Mesenchymal stem cell (in vitro differentiated cells and primary cell): ENCODE data around the gene CCDC197.
A peak's percentile ranks its signal among the peaks of the same experiment; 100 is the strongest.

ENCODE experiments used
- DNase-seq: peaks from one replicate; pipeline ENCODE4 v3.0.0-alpha.2; 2013
- H2AFZ ChIP-seq: one replicate; pipeline ENCODE4 v1.6.1; 2013; ENCODE audit warnings: low read depth, mild to moderate bottlenecking, control low read depth, inconsistent platforms, low read length, moderate library complexity
- H2AK5ac ChIP-seq: 2 replicates; pipeline ENCODE4 v1.6.1; 2013; ENCODE audit warnings: low read length, moderate library complexity, mild to moderate bottlenecking, inconsistent platforms; ENCODE audit not compliant: severe bottlenecking
- H2BK120ac ChIP-seq: one replicate; pipeline ENCODE4 v1.6.1; 2013; ENCODE audit warnings: low read depth, mild to moderate bottlenecking, inconsistent platforms, low read length, moderate library complexity
- H2BK12ac ChIP-seq, 2 experiments: one replicate each; pipeline ENCODE4 v1.6.1; 2013; ENCODE audit warnings: inconsistent platforms in 2 of 2, low read length in 2 of 2, mild to moderate bottlenecking in 2 of 2, moderate library complexity in 2 of 2, control low read depth in 1 of 2
- H2BK15ac ChIP-seq: one replicate; pipeline ENCODE4 v1.6.1; 2013; ENCODE audit warnings: mild to moderate bottlenecking, low read depth, inconsistent platforms; ENCODE audit not compliant: poor library complexity, severe bottlenecking
- H2BK5ac ChIP-seq: 2 replicates; pipeline ENCODE4 v1.6.1; 2013; ENCODE audit warnings: low read depth, mild to moderate bottlenecking, low read length, control low read depth, inconsistent platforms; ENCODE audit not compliant: poor library complexity, severe bottlenecking
- H3K14ac ChIP-seq, 2 experiments: one replicate each; pipeline ENCODE4 v1.6.1; 2013; ENCODE audit warnings: inconsistent platforms in 2 of 2, low read length in 2 of 2, control low read depth in 1 of 2, mild to moderate bottlenecking in 1 of 2, moderate library complexity in 1 of 2
- H3K18ac ChIP-seq, 2 experiments: one replicate each; pipeline ENCODE4 v1.6.1; 2013; ENCODE audit warnings: inconsistent platforms in 2 of 2, low read length in 2 of 2, control low read depth in 1 of 2, low read depth in 1 of 2, mild to moderate bottlenecking in 1 of 2
- H3K23ac ChIP-seq, 2 experiments: one replicate each; pipeline ENCODE4 v1.6.1; 2013; ENCODE audit warnings: inconsistent platforms in 2 of 2, low read length in 2 of 2, mild to moderate bottlenecking in 2 of 2, moderate library complexity in 2 of 2, control low read depth in 1 of 2
- H3K27ac ChIP-seq: 2 replicates; pipeline ENCODE4 v1.5.1; 2013; ENCODE audit warnings: mild to moderate bottlenecking, moderate library complexity, low read length, control low read depth, inconsistent platforms; ENCODE audit not compliant: poor library complexity, severe bottlenecking
- H3K27me3 ChIP-seq, 2 experiments: 2 replicates each; pipeline versions ENCODE4 v1.6.1 to v1.7.0; 2013; ENCODE audit warnings: low read length in 2 of 2, mild to moderate bottlenecking in 2 of 2, moderate library complexity in 2 of 2, control low read depth in 1 of 2, inconsistent platforms in 1 of 2; ENCODE audit not compliant: control insufficient read depth in 1 of 2, insufficient read depth in 1 of 2
- H3K36me3 ChIP-seq, 2 experiments: 2 replicates each; pipeline versions ENCODE4 v1.6.1 to v1.7.0; 2013; ENCODE audit warnings: low read length in 2 of 2, control low read depth in 1 of 2, inconsistent platforms in 1 of 2, low read depth in 1 of 2, mild to moderate bottlenecking in 1 of 2; ENCODE audit not compliant: insufficient read depth in 2 of 2, control insufficient read depth in 1 of 2
- H3K4ac ChIP-seq, 2 experiments: one replicate each; pipeline ENCODE4 v1.6.1; 2013; ENCODE audit warnings: inconsistent platforms in 2 of 2, low read length in 2 of 2, mild to moderate bottlenecking in 2 of 2, moderate library complexity in 2 of 2, control low read depth in 1 of 2, low read depth in 1 of 2
- H3K4me1 ChIP-seq: 2 replicates; pipeline ENCODE4 v1.6.1; 2013; ENCODE audit warnings: low read depth, low read length, control low read depth; ENCODE audit not compliant: control insufficient read depth, insufficient read depth
- H3K4me2 ChIP-seq: 2 replicates; pipeline ENCODE4 v1.6.1; 2013; ENCODE audit warnings: low read length, mild to moderate bottlenecking, inconsistent platforms; ENCODE audit not compliant: poor library complexity, severe bottlenecking
- H3K4me3 ChIP-seq, 2 experiments: 2 replicates each; pipeline versions ENCODE4 v1.5.1 to v1.7.0; 2013; ENCODE audit warnings: low read length in 2 of 2, mild to moderate bottlenecking in 2 of 2, control low read depth in 1 of 2, low read depth in 1 of 2; ENCODE audit not compliant: insufficient read depth in 1 of 2
- H3K79me1 ChIP-seq: replicated peaks from 2 replicates; pipeline ENCODE4 v1.6.1; 2013; ENCODE audit warnings: mild to moderate bottlenecking, control low read depth, low read length, inconsistent platforms; ENCODE audit not compliant: poor library complexity, severe bottlenecking
- H3K9ac ChIP-seq: 2 replicates; pipeline ENCODE4 v1.7.0; 2013; ENCODE audit warnings: mild to moderate bottlenecking, low read length, moderate library complexity
- H3K9me3 ChIP-seq: 2 replicates; pipeline ENCODE4 v1.7.0; 2013; ENCODE audit warnings: mild to moderate bottlenecking, low read length; ENCODE audit not compliant: control insufficient read depth
- H4K8ac ChIP-seq: one replicate; pipeline ENCODE4 v1.6.1; 2013; ENCODE audit warnings: inconsistent platforms, mild to moderate bottlenecking, low read length, moderate library complexity
- H4K91ac ChIP-seq: one replicate; pipeline ENCODE4 v1.6.1; 2013; ENCODE audit warnings: mild to moderate bottlenecking, low read length, inconsistent platforms
- WGBS: methylation state at CpG from one replicate; pipeline ENCODE4 v1.1.7; 2013; ENCODE audit warnings: mixed read lengths; 5-methylcytosine and 5-hydroxymethylcytosine counted together

Gene CCDC197

DNA sequence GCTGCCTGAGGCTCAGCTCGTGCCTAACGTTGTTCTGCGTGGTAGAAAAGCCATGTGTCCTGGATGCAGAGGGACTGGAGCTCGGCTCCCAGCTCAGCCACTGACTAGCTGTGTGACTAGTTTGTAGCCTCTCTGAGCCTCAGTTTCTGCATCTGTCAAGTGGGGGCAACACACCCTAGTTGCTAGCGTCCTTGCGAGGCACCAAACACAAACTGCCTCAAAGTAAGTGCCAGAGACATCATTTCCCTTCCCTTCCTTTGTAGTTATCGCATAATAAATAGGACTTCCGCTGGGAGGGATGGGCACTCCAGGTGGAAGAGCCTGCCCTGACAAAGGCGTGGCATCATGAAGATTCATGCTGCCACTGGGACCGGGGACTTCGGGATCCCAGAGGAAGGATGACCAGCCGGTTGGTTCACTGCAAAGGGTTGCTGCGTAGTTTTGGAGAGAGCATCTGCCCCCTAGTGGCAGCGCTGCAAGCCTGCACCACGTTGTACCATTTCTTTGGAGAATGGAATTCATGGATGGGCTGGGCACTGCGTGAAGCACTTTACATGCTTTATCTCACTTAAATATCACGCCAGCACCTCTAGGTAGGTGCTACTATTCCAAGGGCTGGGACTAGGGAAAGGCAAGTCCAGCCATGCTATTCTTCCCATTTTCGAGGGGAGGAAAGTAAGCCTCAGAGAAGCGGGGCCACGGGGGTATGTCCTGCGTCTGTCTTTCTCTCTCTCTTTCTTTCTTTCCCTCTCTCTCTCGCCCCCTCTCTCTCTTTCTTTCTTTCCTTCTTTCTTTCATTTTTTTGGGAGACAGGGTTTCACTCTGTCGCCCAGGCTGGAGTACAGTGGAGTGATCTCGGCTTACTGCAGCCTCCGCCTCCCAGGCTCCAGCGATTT lies 4.6 kb downstream of the CCDC197 start:
- H3K27ac ChIP-seq: no peak overlapping the region
- H3K9me3 ChIP-seq: no peaks in the 10 kb centered on the region
- no peak overlapping the region for H2BK12ac ChIP-seq
- no peak overlapping the region for H3K14ac ChIP-seq
- peaks cover 5% of the 10 kb centered on the region for H3K4me1 ChIP-seq
- no peak overlapping the region for H3K4ac ChIP-seq
- H2AFZ ChIP-seq: no peak overlapping the region
- H3K27me3 ChIP-seq: peaks cover 19 to 62% of the 10 kb centered on the region in 2 experiments
- no peak overlapping the region for H2BK120ac ChIP-seq
- no peak overlapping the region for H3K4me2 ChIP-seq
- no peak overlapping the region for H2BK15ac ChIP-seq
- no peak overlapping the region for H2AK5ac ChIP-seq
- H2BK5ac ChIP-seq: no peak overlapping the region
- peak; percentile 62 for DNase-seq
- H3K4me3 ChIP-seq: no peak overlapping the region
- H3K79me1 ChIP-seq: no peaks in the 10 kb centered on the region
- WGBS: 51% methylated on average over 26 of the region's 26 CpGs
- H3K36me3 ChIP-seq: no peaks in the 10 kb centered on the region
- H4K91ac ChIP-seq: no peak overlapping the region
- H3K9ac ChIP-seq: no peak overlapping the region
- no peak overlapping the region for H3K18ac ChIP-seq
- H3K23ac ChIP-seq: no peak overlapping the region
- H4K8ac ChIP-seq: no peak overlapping the region

DNA sequence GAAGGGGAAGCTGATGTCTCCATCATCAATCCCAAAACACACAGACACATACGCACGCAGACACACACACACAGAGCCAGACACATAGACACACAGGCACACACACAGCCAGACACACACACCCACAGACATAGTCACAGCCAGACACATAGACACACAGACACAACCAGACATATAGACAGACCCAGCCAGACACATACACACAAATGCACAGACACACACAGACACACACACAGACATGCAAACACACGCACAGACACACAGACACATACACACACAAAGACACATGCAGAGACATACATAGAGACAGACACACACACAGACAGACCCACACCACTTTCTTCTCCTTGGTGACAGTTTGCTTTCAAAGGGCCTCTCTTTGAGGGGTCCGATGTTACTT lies 6.3 kb downstream of the CCDC197 start:
- H3K36me3 ChIP-seq: no peaks in the 10 kb centered on the region
- H3K79me1 ChIP-seq: no peaks in the 10 kb centered on the region
- no peak overlapping the region for H2AFZ ChIP-seq
- peaks cover 19 to 68% of the 10 kb centered on the region in 2 experiments for H3K27me3 ChIP-seq
- no peak overlapping the region for H3K4me2 ChIP-seq
- H2BK120ac ChIP-seq: no peak overlapping the region
- no peak overlapping the region for H2AK5ac ChIP-seq
- no peak overlapping the region for H2BK15ac ChIP-seq
- no peak overlapping the region for H3K14ac ChIP-seq
- H3K4me3 ChIP-seq: no peak overlapping the region
- no peak overlapping the region for H4K91ac ChIP-seq
- DNase-seq: no peak
- no peak overlapping the region for H3K18ac ChIP-seq
- WGBS: 79% methylated on average over 4 of the region's 4 CpGs
- peaks cover 2% of the 10 kb centered on the region for H3K4me1 ChIP-seq
- no peak overlapping the region for H3K23ac ChIP-seq
- no peak overlapping the region for H4K8ac ChIP-seq
- H2BK12ac ChIP-seq: no peak overlapping the region
- no peak overlapping the region for H2BK5ac ChIP-seq
- no peak overlapping the region for H3K4ac ChIP-seq
- H3K9me3 ChIP-seq: no peaks in the 10 kb centered on the region
- no peak overlapping the region for H3K27ac ChIP-seq
- no peak overlapping the region for H3K9ac ChIP-seq

DNA sequence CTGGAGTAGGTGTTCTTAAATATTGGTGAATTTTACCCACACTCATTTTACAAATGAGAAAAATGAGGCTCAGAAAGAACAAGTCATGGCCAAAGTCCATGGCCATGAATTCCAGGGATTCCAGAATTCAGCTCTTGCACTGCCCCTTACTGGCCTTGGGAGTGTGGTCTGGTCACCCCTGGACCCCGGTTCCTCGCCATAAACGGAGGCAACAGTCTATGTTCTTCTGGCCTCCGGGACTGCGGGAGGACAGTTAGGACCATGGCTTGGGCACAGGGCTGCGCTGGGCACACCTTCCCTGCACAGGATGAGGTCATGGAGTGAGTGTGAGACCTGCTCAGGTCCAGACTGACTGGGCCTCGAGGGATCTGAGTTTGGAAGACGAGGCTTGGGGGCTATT lies 6.9 kb downstream of the CCDC197 start:
- Histone ChIP-seq H3K4me3 (no peak overlapping the region), H4K91ac (no peak overlapping the region), H2AK5ac (no peak overlapping the region), H3K4ac (no peak overlapping the region), H2BK15ac (no peak overlapping the region), H3K23ac (no peak overlapping the region), H2BK120ac (no peak overlapping the region), H3K9me3 (no peaks in the 10 kb centered on the region), H2BK5ac (no peak overlapping the region), H2BK12ac (no peak overlapping the region), H3K4me1 (peaks cover 2% of the 10 kb centered on the region), H3K36me3 (no peaks in the 10 kb centered on the region), H3K27me3 (peaks cover 19 to 70% of the 10 kb centered on the region in 2 experiments), H4K8ac (no peak overlapping the region), H3K18ac (no peak overlapping the region), H3K14ac (no peak overlapping the region), H2AFZ (no peak overlapping the region), H3K79me1 (no peaks in the 10 kb centered on the region), H3K9ac (no peak overlapping the region), H3K27ac (no peak overlapping the region), H3K4me2 (no peak overlapping the region)
- no peak for DNase-seq
- WGBS: 83% methylated on average over 8 of the region's 8 CpGs

DNA sequence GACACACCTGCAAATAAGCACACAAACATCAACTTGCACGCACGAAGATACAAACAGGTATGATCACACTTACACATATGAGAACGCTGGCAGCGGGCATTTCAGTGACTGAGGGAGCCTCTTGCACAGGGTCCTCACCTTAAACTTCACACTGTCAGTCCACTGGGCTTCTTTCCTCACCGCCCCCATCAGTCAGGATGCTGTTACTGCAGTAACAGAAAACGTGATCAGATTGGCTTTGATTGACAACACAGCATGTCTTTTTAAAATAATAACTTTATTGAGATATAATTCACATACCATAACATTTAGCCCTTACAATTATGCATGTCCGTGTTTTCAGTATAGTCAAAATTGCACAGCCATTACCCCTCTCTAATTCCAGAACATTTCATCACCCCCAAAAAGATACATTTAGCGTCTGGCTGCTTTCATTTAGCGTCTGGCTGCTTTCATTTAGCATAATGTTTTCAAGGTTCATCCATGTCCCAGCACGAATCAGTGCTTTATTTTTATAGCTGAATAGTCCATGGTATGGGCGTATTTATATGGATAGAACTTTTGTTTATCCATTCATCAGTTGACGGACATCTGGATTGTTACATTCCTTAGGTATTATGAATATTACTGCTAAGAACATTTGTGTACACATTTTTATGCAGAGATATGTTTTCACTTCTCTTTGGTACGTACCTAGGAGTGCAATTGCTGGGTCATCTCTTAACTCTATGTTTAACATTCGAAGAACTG lies 8.4 kb downstream of the CCDC197 start:
- whole genome bisulfite sequencing: 60% methylated on average over 10 of the region's 14 CpGs
- Histone ChIP-seq H3K79me1 (no peaks in the 10 kb centered on the region), H3K4me1 (peaks cover 6% of the 10 kb centered on the region), H2BK12ac (no peak overlapping the region), H3K18ac (no peak overlapping the region), H3K14ac (no peak overlapping the region), H2BK120ac (no peak overlapping the region), H3K4me3 (no peak overlapping the region), H3K27ac (no peak overlapping the region), H2AFZ (no peak overlapping the region), H3K4ac (no peak overlapping the region), H3K36me3 (no peaks in the 10 kb centered on the region), H2BK5ac (no peak overlapping the region), H3K23ac (no peak overlapping the region), H3K27me3 (peaks cover 15 to 67% of the 10 kb centered on the region in 2 experiments), H4K8ac (no peak overlapping the region), H4K91ac (no peak overlapping the region), H2BK15ac (no peak overlapping the region), H3K9ac (no peak overlapping the region), H3K4me2 (no peak overlapping the region), H3K9me3 (no peaks in the 10 kb centered on the region), H2AK5ac (no peak overlapping the region)
- DNase-seq: no peak
